Measurements from ENCODE around the gene SH3YL1. TPM values are rescaled to one million over a fixed set of nuclear protein-coding genes. Genes with fewer than 3 reads are reported as not detected.

The SH3YL1 gene
- total RNA-seq, 1 experiment from 2014 or later: 28.4 TPM

- BruUV-seq (replicated peaks): no TSS peak
- DNase-seq (ENCODE audit: low read depth, low spot score) (no peak), ATAC-seq (no peak)
- intact Hi-C loops (cut with micrococcal nuclease; ENCODE audit: unreplicated experiment) (no loop called here), in situ Hi-C loops (cut with HindIII; ENCODE audit: low pct_unique_long_range_greater_than_20kb, low sequenced_read_pairs) (no loop called here)
- CTCF ChIA-PET: no interaction called here
- Histone ChIP-seq H3K4me3 (ENCODE audit: low read depth in 2 of 2, low read length in 2 of 2) (no peak overlapping the region), H3K27ac (ENCODE audit: low read length) (no peak overlapping the region), H3K4me1 (ENCODE audit: control insufficient read depth, insufficient read depth, low read length) (peaks cover 12% of the 10 kb centered on the region), H3K27me3 (ENCODE audit: control insufficient read depth, insufficient read depth, low read length) (no peaks in the 10 kb centered on the region), H3K9me3 (ENCODE audit: control insufficient read depth, insufficient read depth, low read depth, low read length) (no peaks in the 10 kb centered on the region), H3K36me3 (ENCODE audit: control insufficient read depth, insufficient read depth, low read length) (peaks cover under 1% of the 10 kb centered on the region; the same call in 1 of the 2 replicates)
- no peak for TF ChIP-seq TCF7L2 (IDR thresholded peaks at IDR 0.05; ENCODE audit: low read depth, low read length)
- no peak for TF ChIP-seq SIN3A (IDR thresholded peaks at IDR 0.05; ENCODE audit: borderline replicate concordance, insufficient read depth, low read depth, low read length)
- TF ChIP-seq POLR2AphosphoS5 (IDR thresholded peaks at IDR 0.05; ENCODE audit: low read depth, low read length): no peak
- TF ChIP-seq, protein P1, sequence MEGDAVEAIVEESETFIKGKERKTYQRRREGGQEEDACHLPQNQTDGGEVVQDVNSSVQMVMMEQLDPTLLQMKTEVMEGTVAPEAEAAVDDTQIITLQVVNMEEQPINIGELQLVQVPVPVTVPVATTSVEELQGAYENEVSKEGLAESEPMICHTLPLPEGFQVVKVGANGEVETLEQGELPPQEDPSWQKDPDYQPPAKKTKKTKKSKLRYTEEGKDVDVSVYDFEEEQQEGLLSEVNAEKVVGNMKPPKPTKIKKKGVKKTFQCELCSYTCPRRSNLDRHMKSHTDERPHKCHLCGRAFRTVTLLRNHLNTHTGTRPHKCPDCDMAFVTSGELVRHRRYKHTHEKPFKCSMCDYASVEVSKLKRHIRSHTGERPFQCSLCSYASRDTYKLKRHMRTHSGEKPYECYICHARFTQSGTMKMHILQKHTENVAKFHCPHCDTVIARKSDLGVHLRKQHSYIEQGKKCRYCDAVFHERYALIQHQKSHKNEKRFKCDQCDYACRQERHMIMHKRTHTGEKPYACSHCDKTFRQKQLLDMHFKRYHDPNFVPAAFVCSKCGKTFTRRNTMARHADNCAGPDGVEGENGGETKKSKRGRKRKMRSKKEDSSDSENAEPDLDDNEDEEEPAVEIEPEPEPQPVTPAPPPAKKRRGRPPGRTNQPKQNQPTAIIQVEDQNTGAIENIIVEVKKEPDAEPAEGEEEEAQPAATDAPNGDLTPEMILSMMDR (IDR thresholded peaks at IDR 0.05): no peak
- TF ChIP-seq, protein P2, sequence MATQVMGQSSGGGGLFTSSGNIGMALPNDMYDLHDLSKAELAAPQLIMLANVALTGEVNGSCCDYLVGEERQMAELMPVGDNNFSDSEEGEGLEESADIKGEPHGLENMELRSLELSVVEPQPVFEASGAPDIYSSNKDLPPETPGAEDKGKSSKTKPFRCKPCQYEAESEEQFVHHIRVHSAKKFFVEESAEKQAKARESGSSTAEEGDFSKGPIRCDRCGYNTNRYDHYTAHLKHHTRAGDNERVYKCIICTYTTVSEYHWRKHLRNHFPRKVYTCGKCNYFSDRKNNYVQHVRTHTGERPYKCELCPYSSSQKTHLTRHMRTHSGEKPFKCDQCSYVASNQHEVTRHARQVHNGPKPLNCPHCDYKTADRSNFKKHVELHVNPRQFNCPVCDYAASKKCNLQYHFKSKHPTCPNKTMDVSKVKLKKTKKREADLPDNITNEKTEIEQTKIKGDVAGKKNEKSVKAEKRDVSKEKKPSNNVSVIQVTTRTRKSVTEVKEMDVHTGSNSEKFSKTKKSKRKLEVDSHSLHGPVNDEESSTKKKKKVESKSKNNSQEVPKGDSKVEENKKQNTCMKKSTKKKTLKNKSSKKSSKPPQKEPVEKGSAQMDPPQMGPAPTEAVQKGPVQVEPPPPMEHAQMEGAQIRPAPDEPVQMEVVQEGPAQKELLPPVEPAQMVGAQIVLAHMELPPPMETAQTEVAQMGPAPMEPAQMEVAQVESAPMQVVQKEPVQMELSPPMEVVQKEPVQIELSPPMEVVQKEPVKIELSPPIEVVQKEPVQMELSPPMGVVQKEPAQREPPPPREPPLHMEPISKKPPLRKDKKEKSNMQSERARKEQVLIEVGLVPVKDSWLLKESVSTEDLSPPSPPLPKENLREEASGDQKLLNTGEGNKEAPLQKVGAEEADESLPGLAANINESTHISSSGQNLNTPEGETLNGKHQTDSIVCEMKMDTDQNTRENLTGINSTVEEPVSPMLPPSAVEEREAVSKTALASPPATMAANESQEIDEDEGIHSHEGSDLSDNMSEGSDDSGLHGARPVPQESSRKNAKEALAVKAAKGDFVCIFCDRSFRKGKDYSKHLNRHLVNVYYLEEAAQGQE (IDR thresholded peaks at IDR 0.05; ENCODE audit: insufficient read depth in 1 of 2, low read depth in 2 of 2, low read length in 1 of 2): no peak
- POLR2A ChIA-PET: no interaction called here
Observed at GRCh38 chr2:270861-271260, 7.0 kb upstream of the SH3YL1 start.

DNA sequence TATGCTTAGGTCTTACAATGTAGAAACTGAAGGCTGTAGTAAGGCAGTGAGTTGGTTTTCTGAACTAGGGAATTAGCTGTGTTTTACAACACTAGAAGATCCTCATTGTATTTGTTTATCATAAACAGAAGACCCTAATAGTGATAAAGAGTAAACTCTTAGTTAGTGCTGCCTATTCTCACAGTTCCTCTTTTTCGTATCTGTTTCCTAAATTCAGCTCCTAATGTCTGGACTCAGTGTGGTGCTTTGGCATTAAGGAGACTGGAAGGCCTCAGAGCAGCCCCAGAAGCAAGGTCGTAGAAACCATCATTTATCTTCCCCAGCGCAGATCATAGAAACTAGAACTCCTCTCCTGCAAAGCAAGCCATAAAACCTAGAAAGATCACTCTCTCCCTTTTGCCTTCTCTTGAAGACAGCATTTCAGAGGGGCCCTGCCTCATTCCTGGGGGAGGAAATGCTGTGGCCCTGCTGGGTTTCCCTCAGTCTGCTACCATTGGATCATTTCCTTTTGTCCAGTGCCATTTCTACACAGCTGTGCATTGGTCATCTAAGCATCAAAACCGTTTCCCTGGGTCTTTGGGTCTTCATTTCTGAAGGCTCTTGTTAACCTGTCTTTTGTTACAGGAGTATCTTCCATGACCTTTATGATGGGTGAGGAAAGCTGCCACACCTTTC lies 5.7 kb upstream of the SH3YL1 start:
- no TSS peak for BruUV-seq (replicated peaks)
- DNase-seq (ENCODE audit: low read depth, low spot score) (no peak), ATAC-seq (no peak)
- intact Hi-C loops (cut with micrococcal nuclease; ENCODE audit: unreplicated experiment) (no loop called here), in situ Hi-C loops (cut with HindIII; ENCODE audit: low pct_unique_long_range_greater_than_20kb, low sequenced_read_pairs) (no loop called here)
- no peak overlapping the region for H3K4me3 ChIP-seq (ENCODE audit: low read depth in 2 of 2, low read length in 2 of 2)
- no peaks in the 10 kb centered on the region for H3K9me3 ChIP-seq (ENCODE audit: control insufficient read depth, insufficient read depth, low read depth, low read length)
- CTCF ChIA-PET: no interaction called here
- POLR2A ChIA-PET: interaction anchor here (0.6 kb wide), 1 partner anchor 438 kb away, joined by 3 read pairs; no protein-coding TSS in a partner anchor
- no peaks in the 10 kb centered on the region for H3K27me3 ChIP-seq (ENCODE audit: control insufficient read depth, insufficient read depth, low read length)
- H3K36me3 ChIP-seq (ENCODE audit: control insufficient read depth, insufficient read depth, low read length): peaks cover 10% of the 10 kb centered on the region
- TF ChIP-seq POLR2AphosphoS5 (IDR thresholded peaks at IDR 0.05; ENCODE audit: low read depth, low read length) (no peak), SIN3A (IDR thresholded peaks at IDR 0.05; ENCODE audit: borderline replicate concordance, insufficient read depth, low read depth, low read length) (no peak), TCF7L2 (IDR thresholded peaks at IDR 0.05; ENCODE audit: low read depth, low read length) (no peak)
- TF ChIP-seq, protein P2 (IDR thresholded peaks at IDR 0.05; ENCODE audit: insufficient read depth in 1 of 2, low read depth in 2 of 2, low read length in 1 of 2): no peak
- TF ChIP-seq, protein P1 (IDR thresholded peaks at IDR 0.05): no peak
- H3K27ac ChIP-seq (ENCODE audit: low read length): no peak overlapping the region
- H3K4me1 ChIP-seq (ENCODE audit: control insufficient read depth, insufficient read depth, low read length): peaks cover 12% of the 10 kb centered on the region

Measured in Panc1 (cell line).